ENCODE results near the gene CAPN13.

GRCh38 chr2:30809938-30810337 lies 2.7 kb upstream of the CAPN13 start:
- TF ChIP-seq POLR2A (IDR thresholded peaks at IDR 0.05; ENCODE audit: low read depth, low read length) (no peak), POLR2AphosphoS5 (IDR thresholded peaks at IDR 0.05; ENCODE audit: low read depth, low read length) (no peak), TAF1 (IDR thresholded peaks at IDR 0.05; ENCODE audit: low read depth, low read length) (no peak)

All from GM12891 (cell line).